Stimulated activated CD4-positive, alpha-beta T cell treated with anti-CD3 and anti-CD28 coated beads, TNF-alpha, amount 100 ng/mL, for 1 hour (primary cell): ENCODE results near the gene CHPF.

ENCODE experiments used
- DNase-seq, 3 donors: peaks; one replicate each; pipeline ENCODE4 v3.0.0-alpha.2; 2020; ENCODE audit warnings: low read depth in 3 of 3, low spot score in 1 of 3

The CHPF gene

DNA sequence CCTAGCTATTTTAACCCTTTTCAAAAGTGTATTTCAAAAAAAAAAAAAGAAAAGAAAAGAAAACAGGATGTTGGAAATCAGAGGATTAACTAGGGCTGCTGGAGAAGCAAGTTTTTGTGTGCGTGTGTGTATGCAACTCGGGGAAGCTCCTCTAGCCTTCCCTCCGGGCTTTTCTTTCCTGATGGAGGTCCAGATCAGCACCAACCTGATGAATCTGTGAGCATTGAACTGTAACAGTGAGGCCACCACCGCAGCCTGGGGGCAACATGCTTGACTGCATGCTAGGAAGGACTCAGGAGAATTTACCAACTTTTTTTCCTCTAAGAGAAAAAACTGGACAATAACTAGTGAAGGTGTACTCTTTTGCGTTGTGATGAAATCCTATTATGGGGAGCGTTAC is 25.4 kb upstream of the CHPF start:
- no peak for DNase-seq

DNA sequence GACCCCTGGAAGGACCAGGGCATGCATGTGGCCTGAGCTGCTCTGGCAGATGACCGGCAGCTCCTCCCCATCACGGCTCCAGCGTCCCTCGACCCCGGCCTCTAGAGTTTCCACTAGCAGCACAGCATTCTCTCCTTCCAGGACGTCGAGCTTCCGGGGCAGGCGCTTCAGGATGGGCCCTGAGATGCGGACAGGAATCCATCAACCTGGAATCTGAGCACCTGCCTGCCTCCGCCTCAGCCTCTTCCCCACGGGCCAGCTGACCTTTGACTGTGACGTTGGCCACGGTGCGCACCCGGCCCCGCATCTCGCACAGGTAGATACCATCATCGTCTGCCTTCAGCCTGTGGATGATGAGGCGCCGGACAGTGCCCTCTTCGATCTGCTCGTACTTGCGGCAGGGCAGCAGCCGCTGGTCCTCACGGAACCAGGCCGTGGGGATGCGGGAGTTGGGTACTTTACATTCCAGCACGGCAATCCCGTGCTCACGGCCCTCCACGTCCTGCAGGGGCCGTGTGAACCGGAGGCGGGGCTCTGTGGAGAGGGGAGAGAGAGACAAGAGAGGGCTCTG is 24.3 kb upstream of the CHPF start:
- no peak for DNase-seq

DNA sequence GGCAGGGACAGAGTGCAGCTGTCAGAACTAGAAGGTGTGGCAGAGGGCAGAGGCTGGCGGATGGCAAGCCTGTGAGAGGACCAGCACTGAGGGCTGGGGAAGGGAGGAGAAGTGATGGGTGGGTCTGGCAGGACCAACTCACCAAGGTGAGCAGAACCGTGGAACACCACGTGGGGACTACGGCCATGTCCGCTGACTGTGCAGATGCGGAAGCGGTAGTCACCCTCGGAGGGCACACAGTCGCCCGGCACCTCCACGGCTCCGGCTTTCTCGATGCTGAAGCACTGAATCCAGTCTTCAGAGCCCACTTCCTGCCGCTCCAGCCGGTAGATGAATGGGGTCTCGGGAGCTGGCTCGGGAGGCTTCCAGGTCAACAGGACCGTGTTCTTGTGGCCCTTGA is 23.5 kb upstream of the CHPF start:
- DNase-seq = no peak

DNA sequence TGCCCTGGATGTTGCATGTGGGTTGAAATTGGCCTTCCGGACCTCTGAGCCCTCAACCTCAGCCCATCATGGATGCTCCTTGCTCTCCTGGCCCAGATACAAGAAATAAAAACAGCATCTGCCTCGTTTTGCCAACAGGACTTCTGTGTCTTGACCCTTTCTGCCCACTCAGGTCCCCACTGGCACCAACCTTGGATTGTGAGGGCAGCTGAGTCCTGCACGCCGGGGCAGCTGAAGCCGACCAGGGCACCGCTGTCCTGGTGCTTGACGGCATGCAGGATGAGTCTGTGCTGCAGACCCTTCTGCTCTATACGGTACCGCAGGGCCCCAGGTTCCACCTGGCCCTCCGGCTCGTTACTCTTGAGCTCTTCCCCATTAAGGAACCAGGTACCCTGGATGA is 23.0 kb upstream of the CHPF start:
- no peak for DNase-seq

DNA sequence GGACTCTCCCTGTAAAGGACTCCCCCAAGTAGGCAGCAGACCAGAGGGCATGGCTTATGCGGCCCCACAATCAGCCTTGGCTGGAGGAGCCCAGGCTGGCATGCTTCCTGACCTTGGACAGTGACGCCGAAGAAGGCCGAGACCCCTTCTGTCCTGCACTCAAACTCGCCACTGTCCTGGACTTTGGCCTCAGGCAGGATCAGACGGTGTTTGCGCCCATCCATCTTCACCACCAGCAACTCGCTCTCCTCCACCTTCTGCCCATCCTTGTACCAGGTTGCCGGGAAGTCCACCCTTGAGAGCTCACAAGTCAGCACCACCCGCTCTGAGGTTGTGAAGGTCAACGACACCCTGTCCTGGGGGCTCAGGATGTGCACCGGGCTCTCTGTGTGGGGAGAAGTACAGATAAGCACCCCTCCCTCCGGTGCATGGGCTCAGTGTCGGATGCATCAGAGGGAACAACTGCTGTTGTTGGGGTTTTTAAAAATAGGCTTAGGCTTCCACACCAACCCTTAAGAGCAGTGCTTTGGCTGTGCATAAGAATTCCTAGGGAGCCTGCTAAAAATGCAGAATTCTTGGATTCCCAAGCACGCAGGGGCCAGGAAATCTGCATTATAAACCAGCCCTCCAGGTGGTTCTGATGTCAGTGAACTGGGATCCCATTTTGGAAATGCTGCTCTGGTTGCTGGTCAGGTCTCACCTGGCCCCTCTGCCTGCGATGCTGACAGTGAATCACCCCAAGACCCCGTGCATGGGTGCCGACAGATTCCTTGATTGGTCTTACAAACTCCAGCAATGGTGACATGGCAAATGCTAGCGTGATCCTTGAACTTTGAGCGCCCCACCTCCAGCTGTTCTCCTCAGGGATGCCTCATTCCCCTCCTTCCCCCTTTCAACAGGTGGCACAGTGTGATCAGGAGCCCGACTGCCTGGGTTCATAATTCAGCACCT is 21.8 kb upstream of the CHPF start:
- no peak for DNase-seq

DNA sequence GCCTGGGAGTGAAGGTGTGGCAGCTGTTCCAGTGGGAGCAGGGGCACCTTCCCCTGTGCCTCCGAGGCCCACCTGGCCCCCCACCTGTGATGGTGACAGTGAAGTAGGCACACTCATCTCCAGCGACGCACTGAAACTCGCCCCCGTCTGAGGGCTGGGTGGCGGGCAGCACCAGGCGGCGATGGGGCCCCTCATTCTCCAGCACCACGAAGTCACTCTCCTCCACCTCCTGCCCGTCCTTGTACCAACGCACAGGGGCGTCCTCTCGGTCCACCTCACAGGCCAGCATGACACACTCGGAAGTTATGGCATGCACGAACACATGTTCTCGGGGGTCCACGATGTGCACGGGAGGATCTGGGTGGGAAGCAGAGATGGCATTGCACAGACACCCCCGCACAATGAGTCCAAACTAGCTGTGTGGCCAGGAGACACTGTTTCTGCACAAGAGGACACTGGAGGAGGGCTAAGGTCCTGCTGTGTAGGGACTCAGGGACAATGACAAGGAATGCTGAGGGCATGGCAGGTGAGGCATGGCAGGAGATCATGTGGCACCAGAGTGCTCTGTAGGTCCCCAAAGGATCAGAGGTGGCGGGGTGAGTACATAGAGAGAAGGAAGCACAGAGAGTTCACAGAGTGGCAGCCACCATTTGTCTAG is 19.8 kb upstream of the CHPF start:
- DNase-seq = no peak

DNA sequence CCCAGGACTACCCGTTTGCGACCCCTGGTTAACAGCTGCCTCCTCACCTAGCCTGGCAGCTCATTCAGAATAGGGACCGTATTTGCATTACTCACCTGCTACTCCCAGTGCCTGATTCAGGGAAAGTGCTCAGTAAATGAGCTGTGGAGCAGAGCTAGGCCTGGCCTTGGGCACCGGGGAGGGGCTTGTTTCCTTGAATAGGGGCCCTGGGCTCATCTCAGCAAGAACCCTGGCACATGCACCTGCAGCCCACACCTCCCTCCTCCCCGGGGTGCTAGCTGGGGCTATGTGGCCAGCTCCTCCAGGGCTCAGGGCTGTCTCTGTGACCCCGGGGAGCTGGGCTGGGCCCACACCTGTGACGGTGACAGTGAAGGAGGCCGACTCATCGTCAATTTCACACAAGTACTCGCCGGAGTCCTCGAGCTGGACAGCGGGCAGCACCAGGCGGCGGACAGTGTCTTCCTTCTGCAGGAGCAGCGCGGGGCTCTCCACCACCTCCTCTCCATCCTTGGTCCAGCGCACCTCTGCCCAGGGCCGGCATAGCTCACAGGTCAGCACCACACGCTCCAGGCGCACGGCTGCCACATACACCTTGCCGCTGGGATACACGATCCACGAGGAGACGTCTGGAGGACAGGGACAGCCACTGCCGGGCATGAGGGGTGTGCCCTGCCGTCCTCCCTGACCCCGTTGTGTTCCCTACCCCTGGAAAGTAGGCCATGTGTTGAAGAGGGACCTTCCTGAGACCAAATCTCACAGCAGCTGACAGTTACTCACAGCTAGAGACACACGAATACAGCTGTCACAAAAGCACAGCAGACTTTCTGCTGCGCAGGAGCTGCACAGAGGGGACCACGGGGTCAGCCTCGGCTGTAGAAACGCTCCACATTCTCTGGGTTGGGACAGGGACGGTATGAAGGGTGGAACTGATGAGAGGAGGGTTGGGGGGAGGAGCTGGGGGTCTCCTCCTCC is 18.7 kb upstream of the CHPF start:
- DNase-seq = no peak

DNA sequence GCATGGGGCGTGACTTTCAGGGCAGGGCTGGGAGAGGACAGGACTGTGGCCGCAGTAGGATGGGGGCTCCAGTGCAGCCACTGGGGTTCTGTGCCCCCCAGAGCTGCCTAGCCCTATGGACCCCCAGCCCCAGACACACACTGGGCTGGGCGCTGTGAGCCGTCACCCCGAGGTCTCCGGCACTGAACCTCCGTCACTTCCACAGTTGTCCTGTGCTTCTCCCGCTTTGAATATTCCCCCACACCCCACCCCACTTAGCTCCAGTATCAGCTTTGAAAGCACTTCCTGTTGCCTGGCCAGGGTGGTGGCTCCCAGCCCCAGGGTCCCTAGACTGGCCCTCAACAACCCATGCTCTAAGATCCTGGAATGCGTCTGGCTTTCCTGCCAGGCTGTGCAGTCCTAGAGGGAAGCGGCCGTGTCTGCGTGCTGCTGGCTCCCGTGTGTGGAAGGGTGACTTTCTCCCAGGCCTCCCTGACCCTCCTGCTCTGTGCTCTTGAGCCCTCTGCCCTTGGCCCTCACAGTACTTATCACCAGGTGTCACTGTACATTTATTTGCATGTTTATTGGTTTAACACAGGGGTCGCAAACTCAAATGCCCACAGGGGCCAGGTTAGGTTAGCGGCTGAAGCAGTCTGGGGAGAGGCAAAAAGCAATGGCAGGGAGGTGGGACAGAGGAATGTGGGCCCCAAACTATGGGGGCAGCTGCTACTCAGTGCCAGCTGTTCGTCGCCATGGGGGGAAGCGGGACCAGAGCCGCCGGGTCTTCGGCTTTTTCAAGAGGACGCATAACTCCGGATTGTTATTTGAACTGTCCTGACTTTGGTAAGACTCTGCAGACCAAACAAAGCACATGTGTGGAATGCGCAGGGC is 17.8 kb upstream of the CHPF start:
- DNase-seq = no peak

DNA sequence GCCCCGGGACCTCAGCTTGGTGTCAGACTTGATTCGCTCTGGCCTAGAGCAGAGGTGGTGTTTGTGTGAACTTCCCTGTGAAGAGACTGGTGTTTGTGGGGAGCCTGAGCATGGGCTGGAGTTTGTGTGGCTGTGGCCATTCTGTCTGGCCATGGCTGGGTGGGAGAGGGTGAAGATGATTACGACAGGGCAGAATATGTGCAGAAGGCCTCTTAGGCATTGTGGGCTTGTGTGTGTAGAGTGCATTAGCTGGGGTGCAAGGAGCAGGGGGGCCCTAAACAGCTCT is 17.2 kb upstream of the CHPF start:
- DNase-seq = no peak

DNA sequence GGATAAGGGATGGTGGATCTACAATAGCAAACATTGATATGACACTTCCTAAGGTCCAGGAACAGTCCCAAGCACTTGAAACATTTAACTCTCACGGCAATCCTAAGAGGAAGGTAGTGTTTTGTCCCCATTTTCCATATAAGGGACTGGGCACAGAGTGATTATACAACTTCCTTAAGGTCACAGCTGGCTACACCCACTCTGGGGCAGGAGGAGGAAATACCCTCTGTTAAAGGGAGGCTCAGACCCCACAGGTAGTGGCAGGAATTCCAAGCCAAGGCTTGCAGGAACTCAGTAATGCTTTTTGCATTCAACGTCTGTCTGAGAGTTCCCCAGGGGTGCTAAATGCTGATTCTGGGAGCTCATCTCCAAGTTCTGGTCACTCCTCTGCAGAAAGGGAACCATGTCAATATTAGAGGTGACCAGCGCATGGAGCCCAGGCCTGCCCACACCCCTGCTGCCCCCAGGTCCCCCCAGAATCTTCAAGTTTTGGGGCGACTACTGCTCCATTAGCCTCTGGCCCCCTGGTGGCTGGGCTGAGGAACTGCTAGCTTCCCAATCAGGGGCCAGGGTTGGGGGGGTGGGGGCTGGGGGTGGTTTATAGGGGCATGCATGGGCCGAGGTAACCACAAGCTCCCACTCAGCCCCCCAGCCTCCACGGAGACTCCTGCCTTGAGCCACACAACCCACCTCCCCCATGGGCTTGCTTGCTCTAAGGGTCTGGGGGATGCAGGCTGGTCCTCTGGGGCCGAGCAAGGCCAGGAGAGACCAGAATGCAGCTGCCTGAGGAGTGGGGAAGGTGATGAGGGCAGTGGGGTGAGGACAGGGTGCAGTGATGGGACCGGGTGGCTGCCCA is 16.7 kb upstream of the CHPF start:
- no peak for DNase-seq

DNA sequence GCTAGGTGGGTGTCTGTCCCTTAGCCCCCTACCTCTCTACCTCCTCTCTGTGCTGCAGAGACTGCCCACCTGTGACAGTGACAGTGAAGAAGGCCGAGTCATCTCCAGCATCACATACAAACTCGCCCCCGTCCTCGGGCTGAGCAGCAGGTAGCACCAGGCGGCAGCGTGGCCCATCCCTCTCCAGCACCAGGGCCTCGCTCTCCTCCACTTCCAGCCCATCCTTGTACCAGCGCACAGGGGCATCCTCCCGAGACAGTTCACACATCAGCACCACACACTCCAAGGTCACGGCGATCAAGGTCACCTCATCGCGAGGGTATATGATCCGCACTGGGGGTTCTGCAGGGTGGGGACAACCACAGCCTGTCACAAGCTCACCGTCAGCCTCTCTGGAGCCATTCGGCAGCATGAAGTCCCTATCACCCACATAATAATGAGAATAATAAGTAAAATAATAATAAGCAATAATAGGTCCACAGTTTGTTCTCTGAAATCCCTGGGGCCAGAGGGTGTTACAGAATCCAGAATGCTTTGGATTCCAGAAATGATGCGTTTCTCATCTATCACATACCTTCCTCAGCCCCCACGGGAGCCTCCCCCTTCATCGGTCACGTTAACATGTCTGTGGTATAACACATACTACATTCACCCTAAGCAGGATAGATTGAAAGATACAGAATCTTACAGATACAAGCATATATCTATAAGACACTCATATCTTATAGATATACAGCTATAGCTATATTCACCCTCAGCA is 15.7 kb upstream of the CHPF start:
- DNase-seq = no peak

DNA sequence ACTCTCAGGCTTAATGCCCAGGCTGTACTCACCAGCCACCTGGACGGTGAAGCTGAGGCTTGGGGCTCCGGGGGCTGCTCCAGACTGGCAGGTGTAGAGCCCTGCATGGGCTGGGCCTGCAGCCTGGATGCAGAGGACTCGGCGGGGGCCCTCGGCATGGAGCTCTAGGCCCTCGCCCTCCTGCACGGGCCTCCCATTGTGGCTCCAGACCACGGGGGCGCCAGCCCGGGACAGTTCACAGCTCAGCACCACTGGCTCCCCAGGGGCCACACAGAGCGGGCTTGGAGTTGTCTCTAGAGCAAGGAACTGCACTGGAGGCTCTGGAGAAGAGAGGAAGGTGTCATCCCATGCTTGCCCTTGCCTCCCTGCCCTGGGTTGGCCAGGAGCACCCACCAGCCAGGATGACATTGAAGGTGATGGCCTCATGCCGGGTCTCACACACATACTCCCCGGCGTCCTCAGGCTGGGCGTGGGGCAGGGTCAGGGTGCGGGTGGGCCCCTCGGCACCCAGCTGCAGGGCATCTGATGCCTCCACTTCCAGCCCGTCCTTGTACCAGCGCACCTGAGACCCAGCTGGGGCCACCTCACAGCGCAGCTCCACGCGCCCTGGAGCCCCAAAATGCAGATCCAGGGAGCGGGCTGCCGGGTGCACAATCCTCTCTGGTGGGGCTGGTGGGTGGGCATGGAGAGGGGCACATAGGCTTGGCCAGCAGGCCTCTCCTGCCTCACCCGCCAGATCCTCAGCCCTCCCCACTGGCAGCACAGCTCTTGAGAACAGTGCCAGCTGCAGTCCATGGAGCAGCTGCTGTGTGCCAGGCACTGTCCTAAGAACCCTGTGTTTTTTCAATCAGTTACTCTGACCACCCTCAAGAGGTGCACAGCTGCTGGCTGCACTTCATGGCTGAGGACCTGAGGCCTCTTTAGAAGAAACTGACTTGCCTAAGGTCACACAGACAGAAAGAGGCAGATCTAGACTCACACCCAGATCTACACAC is 14.5 kb upstream of the CHPF start:
- no peak for DNase-seq

DNA sequence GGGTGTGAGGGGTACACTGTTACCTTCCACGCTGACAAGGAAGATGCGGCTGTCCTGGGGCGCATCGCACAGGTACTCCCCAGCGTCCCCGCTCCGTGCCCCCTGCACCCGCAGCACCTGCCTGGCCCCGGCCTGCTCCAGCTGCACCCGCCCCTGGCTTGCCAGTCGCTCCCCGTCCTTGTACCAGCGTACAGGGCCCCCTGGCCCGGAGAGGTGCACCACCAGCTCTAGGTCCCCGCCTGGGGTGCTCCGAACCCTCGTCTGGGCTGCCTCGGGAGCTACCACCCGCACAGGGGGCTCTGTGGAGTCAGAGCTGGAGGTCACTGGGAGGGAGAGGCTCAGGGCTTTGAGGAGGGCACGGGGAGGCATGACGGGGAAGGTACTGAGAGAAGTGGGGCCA is 13.7 kb upstream of the CHPF start:
- no peak for DNase-seq

DNA sequence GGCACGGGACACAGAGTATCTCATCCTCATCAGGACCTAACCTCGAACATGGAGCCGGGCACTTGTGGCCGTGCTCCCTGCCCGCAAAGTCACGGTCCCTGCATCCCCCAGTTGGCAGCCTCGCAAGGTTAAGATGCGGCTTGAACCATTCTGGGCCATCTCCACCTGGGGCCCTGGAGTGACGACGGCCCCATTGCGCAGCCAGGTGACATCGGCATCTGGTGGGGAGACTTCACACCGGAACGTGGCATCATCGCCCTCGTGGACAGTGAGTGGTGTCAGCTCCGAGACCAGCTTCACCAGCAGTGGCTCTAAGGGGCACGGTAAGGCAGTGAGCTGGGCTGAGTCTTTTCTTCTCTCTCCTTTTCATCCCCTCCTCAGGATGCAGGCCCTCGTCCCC is 12.8 kb upstream of the CHPF start:
- no peak for DNase-seq

DNA sequence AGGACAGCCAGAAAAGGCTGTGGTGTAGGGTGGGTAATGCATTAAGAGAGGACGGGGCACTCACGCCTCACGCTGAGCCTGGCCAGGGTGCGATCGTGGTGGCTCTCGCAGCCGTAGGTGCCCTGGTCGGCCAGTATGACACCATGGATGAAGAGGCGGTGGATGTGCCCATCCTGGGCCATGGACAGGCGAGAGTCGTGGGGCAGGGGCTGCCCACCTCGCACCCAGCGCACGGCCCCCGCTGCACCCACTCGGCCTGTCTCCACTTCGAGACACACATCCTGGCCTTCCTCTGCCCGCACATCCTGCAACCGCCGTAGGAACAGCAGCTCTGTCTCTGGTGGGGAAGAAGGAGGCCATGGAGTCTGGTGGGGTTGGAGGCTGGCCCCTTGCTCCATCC is 12.3 kb upstream of the CHPF start:
- no peak for DNase-seq

DNA sequence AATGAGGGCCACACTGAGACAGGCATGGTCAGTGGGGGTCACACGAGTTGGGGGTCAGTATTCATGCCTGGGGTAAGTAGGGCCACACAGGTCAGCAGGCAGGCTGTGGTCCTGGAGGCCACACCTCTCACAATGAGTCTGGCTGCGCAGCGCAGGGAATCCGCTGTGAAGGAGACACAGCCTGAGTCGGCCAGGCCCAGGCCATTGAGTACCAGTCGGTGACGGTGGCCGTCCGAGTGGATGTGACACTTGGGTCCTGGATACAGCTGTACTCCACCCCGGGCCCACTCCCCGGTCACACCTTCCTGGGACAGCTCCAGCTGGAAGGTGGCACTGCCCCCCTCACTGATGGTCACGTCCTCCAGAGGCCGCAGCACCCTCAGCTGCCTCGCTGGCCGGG is 10.7 kb upstream of the CHPF start:
- no peak for DNase-seq

DNA sequence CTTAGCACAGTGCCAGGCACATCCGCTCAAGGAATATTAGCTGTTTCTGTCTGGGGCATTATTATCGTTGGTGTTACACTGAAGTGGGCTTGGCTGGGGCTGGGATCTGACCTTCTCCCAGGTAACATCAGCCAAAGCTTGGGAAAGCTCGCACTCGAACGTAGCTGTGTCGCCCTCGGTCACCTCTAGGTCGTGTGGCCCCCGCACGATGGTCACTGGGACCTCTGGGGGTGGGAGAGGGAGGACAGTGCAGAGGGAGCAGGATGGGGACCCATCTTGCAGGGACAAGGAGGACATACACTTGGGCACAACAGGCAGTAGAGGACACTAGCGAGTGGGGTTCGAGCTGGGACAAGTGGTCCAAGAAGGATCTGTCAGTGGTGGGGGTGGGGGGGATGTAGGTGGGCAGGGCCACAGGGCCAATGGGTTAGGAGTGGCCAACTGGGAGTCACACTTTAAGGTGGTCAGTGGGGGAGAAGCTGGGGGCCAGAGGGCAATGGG is 9.9 kb upstream of the CHPF start:
- DNase-seq = no peak

DNA sequence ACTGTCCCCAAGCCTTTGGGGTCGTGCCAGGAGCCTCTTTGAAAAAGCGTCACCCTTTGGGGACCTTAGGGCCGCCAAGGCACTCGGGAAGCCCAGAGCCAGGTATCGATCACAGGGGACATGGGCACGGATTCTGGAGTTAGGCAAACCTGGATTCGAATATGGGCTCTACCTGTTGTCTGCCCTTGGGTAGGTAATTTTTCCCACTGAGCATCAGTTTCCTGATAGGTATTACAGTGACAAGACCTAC is 9.5 kb upstream of the CHPF start:
- DNase-seq = no peak
